HepG2 (cell line): Measurements from ENCODE around the gene NOP9. TPM values are rescaled to one million over a fixed set of nuclear protein-coding genes. Genes with fewer than 3 reads are reported as not detected.

Experiments
- BCL6 ChIP-seq: IDR thresholded peaks from 2 replicates; pipeline ENCODE4 v1.6.1; 2016; ENCODE audit warnings: missing genetic modification reagents, missing compliant biosample characterization
- DRAP1 ChIP-seq: IDR thresholded peaks from 2 replicates; pipeline ENCODE4 v1.6.1; 2016; ENCODE audit warnings: missing genetic modification reagents, missing compliant biosample characterization
- ERF ChIP-seq: IDR thresholded peaks from 2 replicates; pipeline ENCODE4 v1.6.1; 2018; ENCODE audit warnings: missing biosample characterization, missing genetic modification reagents
- FOSL2 ChIP-seq: sonication (generic); formaldehyde crosslinking; IDR thresholded peaks from 2 replicates; pipeline ENCODE4 v1.4.0; 2020; ENCODE audit warnings: missing genetic modification reagents
- FOXA1 ChIP-seq, 2 experiments: fragments of 450-650 bp in 1 of 2; sonication (generic) in 1 of 2; formaldehyde crosslinking in 1 of 2; IDR thresholded peaks; 2 replicates each; pipeline versions ENCODE4 v1.4.0 to v1.6.1; 2016 to 2020; ENCODE audit warnings: missing genetic modification reagents in 1 of 2
- KDM3A ChIP-seq: IDR thresholded peaks from 2 replicates; pipeline ENCODE4 v1.6.1; 2018; ENCODE audit warnings: low read depth, missing compliant biosample characterization
- KDM4B ChIP-seq: sonication (generic); formaldehyde crosslinking; IDR thresholded peaks from 2 replicates; pipeline ENCODE4 v1.4.0; 2020; ENCODE audit warnings: missing genetic modification reagents
- KDM5B ChIP-seq: sonication (generic); formaldehyde crosslinking; IDR thresholded peaks from 2 replicates; pipeline ENCODE4 v1.4.0; 2020; ENCODE audit warnings: missing genetic modification reagents, mild to moderate bottlenecking, borderline replicate concordance
- MEIS1 ChIP-seq: sonication (generic); formaldehyde crosslinking; IDR thresholded peaks from 2 replicates; pipeline ENCODE4 v1.9.0; 2021; ENCODE audit warnings: mild to moderate bottlenecking, missing genetic modification reagents, moderate library complexity, borderline replicate concordance
- MIER3 ChIP-seq: IDR thresholded peaks from 2 replicates; pipeline ENCODE4 v1.6.1; 2016; ENCODE audit warnings: missing compliant biosample characterization, borderline replicate concordance
- MLLT10 ChIP-seq: sonication (generic); formaldehyde crosslinking; IDR thresholded peaks from 2 replicates; pipeline ENCODE4 v1.4.0; 2020; ENCODE audit warnings: missing genetic modification reagents
- PHF5A ChIP-seq: IDR thresholded peaks from one replicate; pipeline ENCODE4 v1.6.1; 2018; ENCODE audit warnings: low read depth, missing genetic modification reagents; ENCODE audit not compliant: unreplicated experiment
- PRDM10 ChIP-seq: sonication (generic); formaldehyde crosslinking; IDR thresholded peaks from 2 replicates; pipeline ENCODE4 v1.4.0; 2020; ENCODE audit warnings: low read depth, missing genetic modification reagents
- USF2 ChIP-seq, 2 experiments: sonication (generic) in 1 of 2; formaldehyde crosslinking in 1 of 2; IDR thresholded peaks; 2 replicates each; pipeline versions ENCODE4 v1.5.1 to v1.6.1; 2011 to 2020; ENCODE audit warnings: borderline replicate concordance in 1 of 2, low read depth in 1 of 2, low read length in 1 of 2, mild to moderate bottlenecking in 1 of 2, missing genetic modification reagents in 1 of 2, moderate library complexity in 1 of 2
- ZNF180 ChIP-seq: sonication (generic); formaldehyde crosslinking; IDR thresholded peaks from 2 replicates; pipeline ENCODE4 v1.4.0; 2020; ENCODE audit warnings: low read depth, missing genetic modification reagents, borderline replicate concordance
- ZNF703 ChIP-seq: sonication (generic); formaldehyde crosslinking; IDR thresholded peaks from 2 replicates; pipeline ENCODE4 v1.5.1; 2020; ENCODE audit warnings: missing genetic modification reagents, mild to moderate bottlenecking, moderate library complexity, borderline replicate concordance
- ZNF782 ChIP-seq: sonication (generic); formaldehyde crosslinking; IDR thresholded peaks from 2 replicates; pipeline ENCODE4 v1.4.0; 2020; ENCODE audit warnings: missing genetic modification reagents, mild to moderate bottlenecking, borderline replicate concordance
- polyA plus RNA-seq, 8 experiments: library from polyadenylated mRNA; depleted of rRNA in 3 of 8; stranded (reverse) in 7 of 8; unstranded in 1 of 8; fragments of >200 nt; fragmentation: Illumina TruSeq in 4 of 8; extraction: Trizol in 4 of 8; gene quantifications; 2 replicates each; pipeline versions ENCODE4 v1.2.1 to v1.2.3, GENCODE V29; 2011 to 2016; ENCODE audit warnings: low read depth in 4 of 8, missing spikeins in 1 of 8, mixed read lengths in 1 of 8; ENCODE audit not compliant: insufficient read depth in 1 of 8
- total RNA-seq, 5 experiments: library from RNA; depleted of rRNA; stranded (reverse); fragments of >200 nt; fragmentation: Illumina TruSeq; extraction: Trizol; gene quantifications; 2 replicates each; pipeline ENCODE4 v1.2.3, GENCODE V29; 2016; ENCODE audit warnings: low read depth in 1 of 5
- TF ChIP-seq, protein P1 (sequence below): sonication (generic); formaldehyde crosslinking; IDR thresholded peaks from 2 replicates; pipeline ENCODE4 v1.8.1; 2023; ENCODE audit warnings: mild to moderate bottlenecking, missing genetic modification reagents
- TF ChIP-seq, protein P2 (sequence below): sonication (generic); formaldehyde crosslinking; IDR thresholded peaks from 2 replicates; pipeline ENCODE4 v1.8.0; 2022; ENCODE audit warnings: mild to moderate bottlenecking, missing genetic modification reagents, moderate library complexity

The NOP9 gene
- total and polyA plus RNA-seq, 2 of the 13 experiments (the other 11 are each of a cell fraction or from before 2014, with no cell fraction given) = 24.5 to 61.6 TPM

DNA sequence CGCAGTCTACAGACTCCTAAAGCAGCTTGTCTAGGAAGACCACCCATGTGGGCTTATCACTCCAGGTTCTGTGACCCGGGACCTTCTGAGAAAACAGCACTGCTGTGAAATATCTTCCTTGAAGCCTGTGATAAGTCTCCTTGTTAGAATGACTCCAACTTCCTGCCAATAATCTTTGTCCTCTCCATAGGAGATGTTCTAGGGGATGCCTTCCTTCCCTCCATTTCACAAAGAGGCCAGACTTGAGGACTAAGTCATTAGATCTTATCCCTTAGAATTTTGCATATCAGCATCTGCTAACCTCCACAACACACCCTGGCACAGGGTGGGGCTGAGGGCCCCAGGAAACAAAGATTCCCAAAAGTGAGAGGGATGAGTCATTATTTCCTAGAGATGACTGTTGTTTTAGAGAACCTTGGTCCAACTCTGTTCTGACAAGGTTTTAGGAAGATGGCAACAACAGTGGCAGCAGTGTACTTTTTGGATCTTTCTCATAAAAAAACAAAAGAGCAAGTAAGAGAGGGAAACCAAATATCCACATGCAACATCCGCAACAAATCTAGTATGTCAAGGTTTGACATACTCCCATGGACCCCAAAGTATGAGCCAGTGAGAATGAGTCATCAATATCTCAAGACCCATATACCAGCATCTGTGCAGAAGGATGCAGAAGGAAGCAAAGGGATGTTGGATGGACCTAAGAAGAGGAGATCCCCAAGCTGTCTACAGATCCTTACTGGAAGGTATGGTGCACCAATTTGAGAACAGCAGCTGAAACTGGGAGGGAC lies 17.7 kb downstream of the NOP9 start (continued):
- peak; percentile 53 for TF ChIP-seq BCL6 (CRISPR knock-in tag)
- TF ChIP-seq ZNF782 (CRISPR knock-in tag) = no peak
- TF ChIP-seq USF2 (IDR thresholded peaks at IDR 0.05; ENCODE audit: low read depth, low read length) = no peak
- no peak for TF ChIP-seq USF2 (CRISPR knock-in tag; IDR thresholded peaks at IDR 0.05; ENCODE audit: borderline replicate concordance)
- TF ChIP-seq, protein P1, sequence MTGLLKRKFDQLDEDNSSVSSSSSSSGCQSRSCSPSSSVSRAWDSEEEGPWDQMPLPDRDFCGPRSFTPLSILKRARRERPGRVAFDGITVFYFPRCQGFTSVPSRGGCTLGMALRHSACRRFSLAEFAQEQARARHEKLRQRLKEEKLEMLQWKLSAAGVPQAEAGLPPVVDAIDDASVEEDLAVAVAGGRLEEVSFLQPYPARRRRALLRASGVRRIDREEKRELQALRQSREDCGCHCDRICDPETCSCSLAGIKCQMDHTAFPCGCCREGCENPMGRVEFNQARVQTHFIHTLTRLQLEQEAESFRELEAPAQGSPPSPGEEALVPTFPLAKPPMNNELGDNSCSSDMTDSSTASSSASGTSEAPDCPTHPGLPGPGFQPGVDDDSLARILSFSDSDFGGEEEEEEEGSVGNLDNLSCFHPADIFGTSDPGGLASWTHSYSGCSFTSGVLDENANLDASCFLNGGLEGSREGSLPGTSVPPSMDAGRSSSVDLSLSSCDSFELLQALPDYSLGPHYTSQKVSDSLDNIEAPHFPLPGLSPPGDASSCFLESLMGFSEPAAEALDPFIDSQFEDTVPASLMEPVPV (CRISPR knock-in tag) = no peak
- peak; percentile 65; the same call in 1 of the 2 replicates for TF ChIP-seq FOSL2 (CRISPR knock-in tag)
- TF ChIP-seq DRAP1 (CRISPR knock-in tag) = 0 out of 2 replicates have a peak, but pooled peaks have one; percentile 30
- TF ChIP-seq KDM5B (CRISPR knock-in tag) = no peak
- TF ChIP-seq KDM3A (CRISPR knock-in tag) = no peak
- TF ChIP-seq ZNF703 (CRISPR knock-in tag) = 0 out of 2 replicates have a peak, but pooled peaks have one; percentile 9
- 0 out of 2 replicates have a peak, but pooled peaks have one; percentile 21 for TF ChIP-seq MIER3 (CRISPR knock-in tag)
- TF ChIP-seq FOXA1 (IDR thresholded peaks at IDR 0.05) = no peak
- no peak for TF ChIP-seq FOXA1 (CRISPR knock-in tag; IDR thresholded peaks at IDR 0.05)
- TF ChIP-seq ERF (CRISPR knock-in tag) = no peak
- 0 out of 2 replicates have a peak, but pooled peaks have one; percentile 50 for TF ChIP-seq PRDM10 (CRISPR knock-in tag)
- TF ChIP-seq KDM4B (CRISPR knock-in tag) = 0 out of 2 replicates have a peak, but pooled peaks have one; percentile 3
- TF ChIP-seq, protein P2, sequence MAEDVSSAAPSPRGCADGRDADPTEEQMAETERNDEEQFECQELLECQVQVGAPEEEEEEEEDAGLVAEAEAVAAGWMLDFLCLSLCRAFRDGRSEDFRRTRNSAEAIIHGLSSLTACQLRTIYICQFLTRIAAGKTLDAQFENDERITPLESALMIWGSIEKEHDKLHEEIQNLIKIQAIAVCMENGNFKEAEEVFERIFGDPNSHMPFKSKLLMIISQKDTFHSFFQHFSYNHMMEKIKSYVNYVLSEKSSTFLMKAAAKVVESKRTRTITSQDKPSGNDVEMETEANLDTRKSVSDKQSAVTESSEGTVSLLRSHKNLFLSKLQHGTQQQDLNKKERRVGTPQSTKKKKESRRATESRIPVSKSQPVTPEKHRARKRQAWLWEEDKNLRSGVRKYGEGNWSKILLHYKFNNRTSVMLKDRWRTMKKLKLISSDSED (CRISPR knock-in tag) = no peak
- no peak for TF ChIP-seq MLLT10
- no peak for TF ChIP-seq ZNF180
- TF ChIP-seq PHF5A (CRISPR knock-in tag) = no peak
- no peak for TF ChIP-seq MEIS1 (CRISPR knock-in tag)
